Measurements from ENCODE around the gene SGIP1. TPM values are rescaled to one million over a fixed set of nuclear protein-coding genes. Genes with fewer than 3 reads are reported as not detected.
"Not testable (repeated sequence)": the region's sequence is repeated elsewhere in the genome, so short reads cannot be mapped to it uniquely, and the experiment has no call there.

Gene SGIP1
- total RNA-seq, 2 donors from 2014 or later = 3.8 to 9.4 TPM

DNA sequence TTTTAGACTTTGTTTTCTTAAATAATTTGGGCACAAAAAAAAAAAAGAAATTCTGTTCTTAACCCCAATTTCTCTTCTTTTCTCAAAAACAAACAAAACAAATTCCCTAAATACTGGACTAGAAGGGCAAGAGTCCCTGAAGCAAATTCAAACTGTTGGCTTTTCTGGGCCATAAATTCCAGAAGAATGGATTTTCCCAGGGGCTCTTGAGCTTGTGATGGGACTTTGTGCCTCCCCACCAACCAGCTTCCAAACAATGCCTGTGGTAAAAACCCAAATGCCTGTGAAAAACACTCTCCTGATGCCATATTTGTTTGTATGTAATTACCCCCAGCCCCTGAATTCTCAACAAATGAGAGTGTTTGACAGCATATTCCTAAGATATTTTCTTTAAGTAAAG lies 55.4 kb downstream of the SGIP1 start:
- Mint-ChIP-seq H3K27ac (no peak overlapping the region), H3K4me3 (no peak overlapping the region), H3K36me3 (ENCODE audit: low read depth) (no peaks in the 10 kb centered on the region), H3K4me1 (peaks cover 21% of the 10 kb centered on the region), H3K9me3 (no peaks in the 10 kb centered on the region), H3K27me3 (ENCODE audit: insufficient read depth) (no peaks in the 10 kb centered on the region)
- no peaks in the 10 kb centered on the region for H3K9me3 ChIP-seq (ENCODE audit: control insufficient read depth, low read length)
- H3K4me1 ChIP-seq (ENCODE audit: control insufficient read depth, insufficient read depth, low read length) = no peaks in the 10 kb centered on the region
- H3K36me3 ChIP-seq (ENCODE audit: control insufficient read depth, insufficient read depth, low read length) = no peaks in the 10 kb centered on the region
- no peak for TF ChIP-seq CTCF (conservative IDR thresholded peaks at IDR 0.05)
- H3K9ac ChIP-seq (ENCODE audit: extremely low read depth, low read length, poor library complexity, severe bottlenecking) = no peak overlapping the region
- no peak for DNase-seq
- no peak overlapping the region for H3K27ac ChIP-seq (ENCODE audit: low read depth, low read length)
- no peak overlapping the region for H3K4me3 ChIP-seq (ENCODE audit: low read length)
- no peaks in the 10 kb centered on the region for H3K27me3 ChIP-seq (ENCODE audit: control insufficient read depth, insufficient read depth, low read length, poor library complexity, severe bottlenecking)

DNA sequence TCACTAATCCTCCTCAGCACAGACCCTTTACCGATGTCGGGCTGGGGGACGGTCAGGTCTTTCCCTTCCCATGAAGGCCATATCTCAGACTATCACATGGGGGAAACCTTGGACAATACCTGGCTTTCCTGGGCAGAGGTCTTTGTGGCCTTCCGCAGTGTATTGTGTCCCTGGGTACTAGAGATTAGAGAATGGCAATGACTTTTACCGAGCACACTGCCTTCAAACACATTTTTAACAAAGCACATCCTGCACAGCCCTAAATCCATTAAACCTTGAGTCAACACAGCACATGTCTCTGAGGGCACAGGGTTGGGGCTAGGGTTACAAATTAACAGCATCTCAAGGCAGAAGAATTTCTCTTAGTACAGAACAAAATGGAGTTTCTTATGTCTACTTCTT lies 58.2 kb downstream of the SGIP1 start:
- DNase-seq = peak; percentile 52
- H3K4me3 Mint-ChIP-seq = peak overlapping the region; percentile 14
- H3K4me3 ChIP-seq (ENCODE audit: low read length); H3K27me3 ChIP-seq (ENCODE audit: control insufficient read depth, insufficient read depth, low read length, poor library complexity, severe bottlenecking); H3K27me3 Mint-ChIP-seq (ENCODE audit: insufficient read depth); H3K36me3 ChIP-seq (ENCODE audit: control insufficient read depth, insufficient read depth, low read length); H3K27ac ChIP-seq (ENCODE audit: low read depth, low read length); H3K36me3 Mint-ChIP-seq (ENCODE audit: low read depth); H3K9ac ChIP-seq (ENCODE audit: extremely low read depth, low read length, poor library complexity, severe bottlenecking); H3K4me1 ChIP-seq (ENCODE audit: control insufficient read depth, insufficient read depth, low read length); H3K9me3 ChIP-seq (ENCODE audit: control insufficient read depth, low read length); H3K9me3 Mint-ChIP-seq: not testable (repeated sequence)
- peak overlapping the region; percentile 91 for H3K27ac Mint-ChIP-seq
- peaks cover 17% of the 10 kb centered on the region for H3K4me1 Mint-ChIP-seq
- WGBS, 2 experiments (ENCODE audit: insufficient coverage in 1 of 2, insufficient read length in 1 of 2) = 83 to 95% methylated on average over 4 to 5 of the region's 5 CpGs

GRCh38 chr1:66596191-66596590 lies 62.2 kb downstream of the SGIP1 start:
- H3K27me3 ChIP-seq (ENCODE audit: control insufficient read depth, insufficient read depth, low read length, poor library complexity, severe bottlenecking) = no peaks in the 10 kb centered on the region
- no peak for DNase-seq
- Mint-ChIP-seq H3K4me1 (peaks cover 13% of the 10 kb centered on the region), H3K4me3 (no peak overlapping the region), H3K27ac (no peak overlapping the region), H3K9me3 (no peaks in the 10 kb centered on the region), H3K36me3 (ENCODE audit: low read depth) (no peaks in the 10 kb centered on the region), H3K27me3 (ENCODE audit: insufficient read depth) (no peaks in the 10 kb centered on the region)
- no peaks in the 10 kb centered on the region for H3K36me3 ChIP-seq (ENCODE audit: control insufficient read depth, insufficient read depth, low read length)
- no peak overlapping the region for H3K9ac ChIP-seq (ENCODE audit: extremely low read depth, low read length, poor library complexity, severe bottlenecking)
- 90 to 96% methylated on average over 2 of the region's 2 CpGs for WGBS, 2 experiments (ENCODE audit: insufficient coverage in 1 of 2, insufficient read length in 1 of 2)
- no peaks in the 10 kb centered on the region for H3K9me3 ChIP-seq (ENCODE audit: control insufficient read depth, low read length)
- no peak overlapping the region for H3K4me3 ChIP-seq (ENCODE audit: low read length)
- TF ChIP-seq CTCF (conservative IDR thresholded peaks at IDR 0.05) = no peak
- no peak overlapping the region for H3K27ac ChIP-seq (ENCODE audit: low read depth, low read length)
- no peaks in the 10 kb centered on the region for H3K4me1 ChIP-seq (ENCODE audit: control insufficient read depth, insufficient read depth, low read length)

GRCh38 chr1:66597500-66597899 lies 63.5 kb downstream of the SGIP1 start:
- Mint-ChIP-seq H3K27ac (no peak overlapping the region), H3K27me3 (ENCODE audit: insufficient read depth) (no peaks in the 10 kb centered on the region), H3K4me1 (peaks cover under 1% of the 10 kb centered on the region), H3K36me3 (ENCODE audit: low read depth) (no peaks in the 10 kb centered on the region), H3K4me3 (no peak overlapping the region), H3K9me3 (no peaks in the 10 kb centered on the region)
- Histone ChIP-seq H3K27ac (ENCODE audit: low read depth, low read length) (no peak overlapping the region), H3K36me3 (ENCODE audit: control insufficient read depth, insufficient read depth, low read length) (no peaks in the 10 kb centered on the region), H3K4me3 (ENCODE audit: low read length) (no peak overlapping the region), H3K9ac (ENCODE audit: extremely low read depth, low read length, poor library complexity, severe bottlenecking) (no peak overlapping the region), H3K4me1 (ENCODE audit: control insufficient read depth, insufficient read depth, low read length) (no peaks in the 10 kb centered on the region), H3K9me3 (ENCODE audit: control insufficient read depth, low read length) (no peaks in the 10 kb centered on the region), H3K27me3 (ENCODE audit: control insufficient read depth, insufficient read depth, low read length, poor library complexity, severe bottlenecking) (no peaks in the 10 kb centered on the region)
- DNase-seq = no peak
- no peak for TF ChIP-seq CTCF (conservative IDR thresholded peaks at IDR 0.05)
- WGBS, 2 experiments (ENCODE audit: insufficient coverage in 1 of 2, insufficient read length in 1 of 2) = 92 to 100% methylated on average over 3 to 4 of the region's 4 CpGs

Measured in endodermal cell (in vitro differentiated cells).